HG03175 (cell line): ENCODE data around the gene ARL16.
A peak's percentile ranks its signal among the peaks of the same experiment; 100 is the strongest.

Source experiments
- ATAC-seq: cut with Tn5 transposase; IDR thresholded peaks from one replicate; pipeline ENCODE4 v1.9.1; 2021; ENCODE audit warnings: mild to moderate bottlenecking, moderate library complexity; ENCODE audit not compliant: unreplicated experiment

ARL16 gene

GRCh38 chr17:81673561-81674258 lies 9.9 kb downstream of the ARL16 start:
- no peak for ATAC-seq

- no peak for ATAC-seq
Observed at GRCh38 chr17:81672954-81673353, 10.6 kb downstream of the ARL16 start.

- ATAC-seq, result no peak
Observed at GRCh38 chr17:81672504-81672903, 11.1 kb downstream of the ARL16 start.

- no peak for ATAC-seq
Observed at GRCh38 chr17:81667754-81668153, 15.8 kb downstream of the ARL16 start.

- peak; percentile 95 for ATAC-seq
Observed at GRCh38 chr17:81666342-81667191, 17.0 kb downstream of the ARL16 start, which contains the start of the genes CCDC137 and OXLD1. Gene CCDC137 (plus strand): TSS chr17:81666737. CDS start chr17:81666767, 30 bp downstream. Gene OXLD1 (minus strand): TSS chr17:81666605. CDS start chr17:81666577, 28 bp downstream.

GRCh38 chr17:81666092-81666341 lies 17.6 kb downstream of the ARL16 start:
- no peak for ATAC-seq

- ATAC-seq, result peak; percentile 6
Observed at GRCh38 chr17:81665205-81666091, 18.1 kb downstream of the ARL16 start.

- ATAC-seq, result no peak
Observed at GRCh38 chr17:81664051-81664470, 19.5 kb downstream of the ARL16 start.

- no peak for ATAC-seq
Observed at GRCh38 chr17:81662002-81662401, 21.6 kb downstream of the ARL16 start.

- no peak for ATAC-seq
Observed at GRCh38 chr17:81660441-81660840, 23.2 kb downstream of the ARL16 start.

GRCh38 chr17:81659038-81659437 lies 24.6 kb downstream of the ARL16 start:
- no peak for ATAC-seq

GRCh38 chr17:81656835-81657234 lies 26.8 kb downstream of the ARL16 start:
- no peak for ATAC-seq

GRCh38 chr17:81656118-81656743 lies 27.4 kb downstream of the ARL16 start, which contains the start of gene PDE6G:
Gene PDE6G (minus strand): TSS chr17:81656542. CDS start chr17:81653305, 3,237 bp downstream.
- no peak for ATAC-seq

- no peak for ATAC-seq
Observed at GRCh38 chr17:81655378-81656117, 28.0 kb downstream of the ARL16 start.

- ATAC-seq, result no peak
Observed at GRCh38 chr17:81652906-81653771, 30.5 kb downstream of the ARL16 start.

GRCh38 chr17:81651692-81652091 lies 31.9 kb downstream of the ARL16 start:
- ATAC-seq, result no peak

- no peak for ATAC-seq
Observed at GRCh38 chr17:81650951-81651350, 32.6 kb downstream of the ARL16 start.

- ATAC-seq, result no peak
Observed at GRCh38 chr17:81648707-81649085, 34.9 kb downstream of the ARL16 start.
